Nasal cavity respiratory epithelium epithelial cell of viscerocranial mucosa (primary cell): ENCODE data around the gene KLHL34. TPM values are rescaled to one million over a fixed set of nuclear protein-coding genes. Genes with fewer than 3 reads are reported as not detected.

Experiments
- total RNA-seq: library from RNA; depleted of rRNA; stranded (reverse); fragments of >200 nt; gene quantifications from 2 replicates; pipeline ENCODE4 v1.2.3, GENCODE V29; 2014

The KLHL34 gene, protein sequence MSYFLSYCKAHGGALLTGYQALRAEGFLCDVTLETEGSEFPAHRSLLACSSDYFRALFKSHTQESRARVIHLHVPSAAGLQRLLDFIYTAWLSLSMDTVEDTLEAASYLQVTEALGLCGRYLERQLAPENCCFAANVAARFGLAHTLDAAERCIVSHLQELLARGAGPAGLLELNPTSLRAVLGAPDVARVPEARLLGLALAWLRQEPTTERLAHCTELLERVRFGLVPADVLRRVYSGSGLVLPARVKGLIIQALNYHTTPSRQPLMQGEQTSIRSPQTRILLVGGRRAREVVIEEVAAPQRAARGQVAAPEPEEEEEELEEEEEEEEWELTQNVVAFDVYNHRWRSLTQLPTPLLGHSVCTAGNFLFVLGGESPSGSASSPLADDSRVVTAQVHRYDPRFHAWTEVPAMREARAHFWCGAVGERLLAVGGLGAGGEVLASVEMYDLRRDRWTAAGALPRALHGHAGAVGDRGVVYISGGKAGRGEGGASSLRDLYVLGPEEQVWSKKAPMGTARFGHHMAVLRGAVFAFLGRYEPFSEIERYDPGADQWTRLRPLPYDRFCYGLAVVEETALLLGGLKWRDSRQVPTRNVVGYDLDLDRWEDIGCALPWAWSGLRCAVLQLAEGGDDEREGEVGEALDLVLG
- under 0.01 and 0.34 TPM in 2 replicates for total RNA-seq

DNA sequence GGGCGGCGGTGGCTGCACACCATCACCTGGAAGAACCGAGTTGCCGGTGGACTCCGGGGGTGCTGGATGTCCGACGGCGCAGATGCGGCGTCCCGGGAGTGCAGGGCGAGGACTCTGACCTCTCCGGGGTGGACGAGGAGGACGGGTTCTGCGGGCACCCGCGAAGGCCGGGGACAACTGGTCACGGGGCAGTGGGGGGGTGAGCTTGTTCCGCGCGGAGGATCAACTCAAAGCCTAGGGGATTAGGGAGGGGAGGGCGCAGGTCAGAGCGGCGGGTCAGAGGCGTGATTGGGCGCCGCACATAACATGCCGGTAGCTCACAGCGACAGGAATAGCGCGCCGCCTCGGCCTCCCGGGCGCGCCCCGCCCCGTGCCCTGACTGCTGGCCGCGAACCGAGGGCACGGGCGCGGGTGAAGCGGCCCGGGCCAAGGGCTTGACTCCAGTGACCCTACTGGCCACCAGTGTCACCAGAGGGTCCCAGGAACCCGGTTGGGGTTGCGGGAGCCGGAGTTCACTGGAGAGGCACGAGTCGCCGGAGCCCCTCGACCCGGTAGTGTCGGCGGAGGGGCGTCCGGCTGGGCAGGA, at the start of gene KLHL34:
Gene KLHL34, minus strand, starts transcription at position 179 of the 586 bp plus-strand sequence. CDS start 542 bp downstream, outside the sequence.

Other genes starting within 250 kb of the KLHL34 start
- not detected in 2 replicates for gene SMPX, start 99.8 kb upstream of the KLHL34 start, total RNA-seq
- 6.5 and 13.0 TPM in 2 replicates for gene MBTPS2, start 181.3 kb upstream of the KLHL34 start, total RNA-seq
- gene YY2, start 197.7 kb upstream of the KLHL34 start, total RNA-seq, result 0.68 and 5.4 TPM in 2 replicates